Fibroblast of lung (primary cell): ENCODE results near the gene PIK3R6. TPM values are rescaled to one million over a fixed set of nuclear protein-coding genes. Genes with fewer than 3 reads are reported as not detected.

Experiments
- DNase-seq, 2 donors: peaks; one replicate each; pipeline versions ENCODE4 v3.0.0 to v3.0.0-alpha.2; 2010; ENCODE audit warnings: low read depth in 2 of 2
- H2AFZ ChIP-seq: 2 replicates; pipeline ENCODE4 v1.5.1; 2012; ENCODE audit warnings: low read length, control low read depth, inconsistent platforms
- H3K27ac ChIP-seq: 2 replicates; pipeline ENCODE4 v1.5.1; 2011; ENCODE audit warnings: low read length, control low read depth; ENCODE audit not compliant: insufficient read depth
- H3K27me3 ChIP-seq: 2 replicates; pipeline ENCODE4 v1.5.1; 2011; ENCODE audit warnings: mild to moderate bottlenecking, low read length; ENCODE audit not compliant: control insufficient read depth, insufficient read depth
- H3K36me3 ChIP-seq: 2 replicates; pipeline ENCODE4 v1.5.1; 2011; ENCODE audit warnings: low read length; ENCODE audit not compliant: control insufficient read depth, insufficient read depth
- H3K4me1 ChIP-seq: 2 replicates; pipeline ENCODE4 v1.5.1; 2011; ENCODE audit warnings: low read length; ENCODE audit not compliant: control insufficient read depth, insufficient read depth; ENCODE audit errors: extremely low read depth
- H3K4me2 ChIP-seq: 2 replicates; pipeline ENCODE4 v1.5.1; 2011; ENCODE audit warnings: low read length, control low read depth; ENCODE audit not compliant: insufficient read depth; ENCODE audit errors: extremely low read depth
- H3K4me3 ChIP-seq, 4 experiments: fragments of 200-600 bp in 1 of 4; sonication (generic) in 1 of 4; replicated peaks in 1 of 4; 2 replicates each; pipeline ENCODE4 v1.5.1; 2011 to 2016; ENCODE audit warnings: low read length in 4 of 4, low read depth in 3 of 4, mild to moderate bottlenecking in 3 of 4, control low read depth in 2 of 4, inconsistent platforms in 1 of 4, mixed read lengths in 1 of 4; ENCODE audit not compliant: insufficient read depth in 1 of 4; ENCODE audit errors: control extremely low read depth in 1 of 4
- H3K79me2 ChIP-seq: 2 replicates; pipeline ENCODE4 v1.5.1; 2012; ENCODE audit warnings: mild to moderate bottlenecking, low read length, inconsistent platforms; ENCODE audit not compliant: control insufficient read depth, insufficient read depth
- H3K9ac ChIP-seq: 2 replicates; pipeline ENCODE4 v1.5.1; 2011; ENCODE audit warnings: mild to moderate bottlenecking, low read length, control low read depth; ENCODE audit not compliant: insufficient read depth
- H3K9me3 ChIP-seq: 2 replicates; pipeline ENCODE4 v1.5.1; 2012; ENCODE audit warnings: low read depth, low read length; ENCODE audit not compliant: control insufficient read depth, insufficient read depth
- H4K20me1 ChIP-seq: 2 replicates; pipeline ENCODE4 v1.5.1; 2011; ENCODE audit warnings: low read length; ENCODE audit not compliant: control insufficient read depth, insufficient read depth; ENCODE audit errors: extremely low read depth
- EZH2 ChIP-seq: IDR thresholded peaks from 2 replicates; pipeline ENCODE4 v1.5.1; 2012; ENCODE audit warnings: low read length, control low read depth, mild to moderate bottlenecking; ENCODE audit errors: missing control alignments
- polyA plus RNA-seq, 2 donors: library from polyadenylated mRNA; depleted of rRNA in 1 of 2; stranded (reverse) in 1 of 2; unstranded in 1 of 2; fragments of >200 nt; gene quantifications; 2 replicates each; pipeline ENCODE4 v1.2.1, GENCODE V29; 2011 to 2012; ENCODE audit warnings: missing spikeins in 1 of 2
- total RNA-seq: library from RNA; depleted of rRNA; stranded (reverse); fragments of >200 nt; gene quantifications from 2 replicates; pipeline ENCODE4 v1.2.1, GENCODE V29; 2014
- TF ChIP-seq, protein P1 (sequence below), 2 donors: IDR thresholded peaks in 1 of 2; conservative IDR thresholded peaks in 1 of 2; 1 replicate in 1 of 2; 2 replicates in 1 of 2; pipeline ENCODE4 v1.5.1; 2011 to 2012; ENCODE audit warnings: low read length in 2 of 2, control low read depth in 1 of 2, inconsistent platforms in 1 of 2, low read depth in 1 of 2, mild to moderate bottlenecking in 1 of 2

Gene PIK3R6
- total and polyA plus RNA-seq, 2 donors (not counting 1 experiment from before 2014, with no cell fraction given): 0.02 TPM; not detected in 1

DNA sequence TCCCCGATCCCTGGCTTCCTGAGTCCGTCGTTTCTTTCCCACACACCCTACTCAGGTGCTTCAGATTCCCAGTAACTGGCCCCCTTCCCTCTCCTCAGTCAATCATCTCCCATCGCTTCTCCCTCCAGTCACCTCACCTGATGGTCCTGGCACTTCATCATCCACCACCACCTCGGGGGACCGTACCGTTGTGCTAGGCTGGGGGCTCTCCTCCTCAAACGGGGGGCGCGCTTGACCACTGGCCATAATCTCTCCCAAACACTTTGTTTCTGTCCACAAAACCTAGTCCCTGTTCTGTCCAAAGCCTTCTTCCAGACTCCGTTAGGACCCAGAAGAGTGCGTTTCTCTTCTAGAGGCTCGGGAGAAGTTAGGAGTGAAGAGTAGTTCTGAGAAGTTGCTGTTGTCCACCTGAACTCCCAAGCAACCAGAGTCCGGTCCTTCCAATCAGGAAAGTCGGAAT, 109.3 kb downstream of the PIK3R6 start, which contains the start of gene SPDYE4:
Gene SPDYE4 (minus strand): TSS at position 410 of the 460 bp plus-strand sequence. CDS start 164 bp downstream, at position 246.
- no peak within 1 kb of the TSS for H3K4me2 ChIP-seq
- H4K20me1 ChIP-seq: no peaks in the 10 kb centered on the region
- no peak within 1 kb of the TSS for H3K27ac ChIP-seq
- no peak within 1 kb of the TSS for H3K4me3 ChIP-seq
- DNase-seq: no peak
- H3K79me2 ChIP-seq: no peaks in the 10 kb centered on the region
- H3K27me3 ChIP-seq: peaks cover 5% of the 10 kb centered on the region
- no peak within 1 kb of the TSS for H2AFZ ChIP-seq
- H3K36me3 ChIP-seq: no peaks in the 10 kb centered on the region
- H3K9me3 ChIP-seq: no peaks in the 10 kb centered on the region
- no peaks in the 10 kb centered on the region for H3K4me1 ChIP-seq
- H3K9ac ChIP-seq: no peak within 1 kb of the TSS
- TF ChIP-seq, protein P1, sequence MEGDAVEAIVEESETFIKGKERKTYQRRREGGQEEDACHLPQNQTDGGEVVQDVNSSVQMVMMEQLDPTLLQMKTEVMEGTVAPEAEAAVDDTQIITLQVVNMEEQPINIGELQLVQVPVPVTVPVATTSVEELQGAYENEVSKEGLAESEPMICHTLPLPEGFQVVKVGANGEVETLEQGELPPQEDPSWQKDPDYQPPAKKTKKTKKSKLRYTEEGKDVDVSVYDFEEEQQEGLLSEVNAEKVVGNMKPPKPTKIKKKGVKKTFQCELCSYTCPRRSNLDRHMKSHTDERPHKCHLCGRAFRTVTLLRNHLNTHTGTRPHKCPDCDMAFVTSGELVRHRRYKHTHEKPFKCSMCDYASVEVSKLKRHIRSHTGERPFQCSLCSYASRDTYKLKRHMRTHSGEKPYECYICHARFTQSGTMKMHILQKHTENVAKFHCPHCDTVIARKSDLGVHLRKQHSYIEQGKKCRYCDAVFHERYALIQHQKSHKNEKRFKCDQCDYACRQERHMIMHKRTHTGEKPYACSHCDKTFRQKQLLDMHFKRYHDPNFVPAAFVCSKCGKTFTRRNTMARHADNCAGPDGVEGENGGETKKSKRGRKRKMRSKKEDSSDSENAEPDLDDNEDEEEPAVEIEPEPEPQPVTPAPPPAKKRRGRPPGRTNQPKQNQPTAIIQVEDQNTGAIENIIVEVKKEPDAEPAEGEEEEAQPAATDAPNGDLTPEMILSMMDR (conservative IDR thresholded peaks at IDR 0.05 in 1 of 2, IDR thresholded peaks at IDR 0.05 in 1 of 2; ENCODE audit: low read depth in 1 of 2, low read length in 2 of 2): no peak
- TF ChIP-seq EZH2: no peak

DNA sequence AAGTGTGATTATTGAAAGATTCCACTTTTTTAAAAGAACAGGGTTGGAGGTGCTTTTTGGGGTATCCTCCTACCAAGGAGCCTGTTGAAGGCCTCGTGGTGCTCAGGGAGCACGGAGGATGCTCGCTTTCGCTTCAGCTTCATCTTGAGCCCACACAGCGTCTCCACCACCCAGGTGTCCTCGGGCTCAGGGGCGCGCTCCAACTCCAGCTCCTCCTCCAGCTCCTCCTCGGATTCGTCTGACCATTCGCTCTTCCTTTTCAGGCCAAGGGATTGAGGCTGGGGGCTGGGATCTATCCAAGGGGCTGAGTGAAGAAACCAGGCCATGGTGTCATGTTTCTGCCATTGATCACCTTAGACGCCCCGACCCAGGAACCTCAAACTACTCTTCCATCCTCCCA, 110.3 kb downstream of the PIK3R6 start:
- no peak for DNase-seq

GRCh38 chr17:8755590-8756255, 111.8 kb downstream of the PIK3R6 start:
- Histone ChIP-seq H3K79me2 (no peaks in the 10 kb centered on the region), H3K27me3 (peaks cover 5% of the 10 kb centered on the region), H2AFZ (no peak overlapping the region), H3K27ac (no peak overlapping the region), H3K36me3 (no peaks in the 10 kb centered on the region), H3K4me3 (no peak overlapping the region), H3K9me3 (no peaks in the 10 kb centered on the region), H3K4me1 (no peaks in the 10 kb centered on the region), H3K4me2 (no peak overlapping the region), H4K20me1 (no peaks in the 10 kb centered on the region), H3K9ac (no peak overlapping the region)
- no peak for DNase-seq
- TF ChIP-seq EZH2: no peak
- TF ChIP-seq, protein P1 (conservative IDR thresholded peaks at IDR 0.05 in 1 of 2, IDR thresholded peaks at IDR 0.05 in 1 of 2; ENCODE audit: low read depth in 1 of 2, low read length in 2 of 2): no peak

More for the DNA sequence above, 110.3 kb downstream of the PIK3R6 start:
- Histone ChIP-seq H2AFZ (no peak overlapping the region), H3K9me3 (no peaks in the 10 kb centered on the region), H3K36me3 (no peaks in the 10 kb centered on the region), H3K27ac (no peak overlapping the region), H3K27me3 (peaks cover 5% of the 10 kb centered on the region), H3K9ac (no peak overlapping the region), H3K4me2 (no peak overlapping the region), H3K4me1 (no peaks in the 10 kb centered on the region), H3K4me3 (no peak overlapping the region), H4K20me1 (no peaks in the 10 kb centered on the region), H3K79me2 (no peaks in the 10 kb centered on the region)
- TF ChIP-seq EZH2: no peak
- TF ChIP-seq, protein P1 (conservative IDR thresholded peaks at IDR 0.05 in 1 of 2, IDR thresholded peaks at IDR 0.05 in 1 of 2; ENCODE audit: low read depth in 1 of 2, low read length in 2 of 2): no peak
